Sigmoid colon (tissue), 4 donors: ENCODE results near the gene ARHGEF7.

Experiments
- EP300 ChIP-seq, 4 donors: sonication (generic); formaldehyde crosslinking; IDR thresholded peaks; one replicate each; pipeline ENCODE4 v1.6.1; 2017; ENCODE audit warnings: antibody characterized with exemption in 4 of 4
- POLR2A ChIP-seq, 2 donors: fragments of 450-650 bp; IDR thresholded peaks; one replicate each; pipeline ENCODE4 v1.6.1; 2016; ENCODE audit warnings: antibody characterized with exemption in 2 of 2, mild to moderate bottlenecking in 2 of 2, moderate library complexity in 2 of 2
- TF ChIP-seq, protein P1 (sequence below), 4 experiments: fragments of 450-650 bp in 3 of 4; fragments of 200-600 bp in 1 of 4; IDR thresholded peaks; one replicate each; pipeline ENCODE4 v1.5.1; 2016 to 2019; ENCODE audit warnings: antibody characterized with exemption in 4 of 4, mild to moderate bottlenecking in 3 of 4, moderate library complexity in 2 of 4

DNA sequence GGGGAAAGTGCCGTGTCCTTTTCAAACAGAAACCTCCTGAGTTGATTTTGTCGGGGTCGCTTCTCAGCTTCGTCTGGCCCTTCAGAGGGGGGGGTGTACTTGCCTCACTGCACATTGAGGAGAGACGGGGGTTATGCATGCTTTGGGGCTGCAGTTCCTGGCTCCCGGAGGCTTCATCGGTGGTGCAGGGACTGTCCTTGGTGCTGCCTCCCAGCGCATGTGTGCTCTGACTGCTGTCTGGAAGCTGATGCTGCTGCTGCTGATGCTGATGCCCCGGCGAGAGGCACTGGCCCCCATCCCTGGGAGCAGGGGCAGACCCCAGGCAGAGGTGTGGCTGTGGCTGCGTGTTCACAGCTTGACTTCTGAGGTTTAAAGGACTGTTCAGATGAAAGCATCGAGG lies 91.0 kb downstream of the ARHGEF7 start:
- TF ChIP-seq, protein P1, sequence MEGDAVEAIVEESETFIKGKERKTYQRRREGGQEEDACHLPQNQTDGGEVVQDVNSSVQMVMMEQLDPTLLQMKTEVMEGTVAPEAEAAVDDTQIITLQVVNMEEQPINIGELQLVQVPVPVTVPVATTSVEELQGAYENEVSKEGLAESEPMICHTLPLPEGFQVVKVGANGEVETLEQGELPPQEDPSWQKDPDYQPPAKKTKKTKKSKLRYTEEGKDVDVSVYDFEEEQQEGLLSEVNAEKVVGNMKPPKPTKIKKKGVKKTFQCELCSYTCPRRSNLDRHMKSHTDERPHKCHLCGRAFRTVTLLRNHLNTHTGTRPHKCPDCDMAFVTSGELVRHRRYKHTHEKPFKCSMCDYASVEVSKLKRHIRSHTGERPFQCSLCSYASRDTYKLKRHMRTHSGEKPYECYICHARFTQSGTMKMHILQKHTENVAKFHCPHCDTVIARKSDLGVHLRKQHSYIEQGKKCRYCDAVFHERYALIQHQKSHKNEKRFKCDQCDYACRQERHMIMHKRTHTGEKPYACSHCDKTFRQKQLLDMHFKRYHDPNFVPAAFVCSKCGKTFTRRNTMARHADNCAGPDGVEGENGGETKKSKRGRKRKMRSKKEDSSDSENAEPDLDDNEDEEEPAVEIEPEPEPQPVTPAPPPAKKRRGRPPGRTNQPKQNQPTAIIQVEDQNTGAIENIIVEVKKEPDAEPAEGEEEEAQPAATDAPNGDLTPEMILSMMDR (IDR thresholded peaks at IDR 0.05): no peak
- no peak for TF ChIP-seq POLR2A (IDR thresholded peaks at IDR 0.05)
- TF ChIP-seq EP300 (IDR thresholded peaks at IDR 0.05): no peak
